OCI-LY3 (cell line): ENCODE data around the gene SPATA6L.

ENCODE experiments used
- H2AFZ ChIP-seq: fragments of 200-600, 300-600 bp; shearing (Covaris generic); 2 replicates; pipeline ENCODE4 v1.6.0; 2014; ENCODE audit warnings: antibody characterized with exemption, low read depth, low read length
- H3K27ac ChIP-seq: fragments of 200-600, 300-600 bp; sonication (generic); 2 replicates; pipeline ENCODE4 v1.5.1; 2014; ENCODE audit warnings: mild to moderate bottlenecking, low read length, moderate library complexity, mixed read lengths
- H3K27me3 ChIP-seq: fragments of 200-600, 300-600 bp; sonication (generic); 2 replicates; pipeline ENCODE4 v1.6.1; 2014; ENCODE audit warnings: low read depth, low read length, mixed read lengths
- H3K36me3 ChIP-seq: fragments of 200-600, 300-600 bp; sonication (generic); replicated peaks from 2 replicates; pipeline ENCODE3; 2014; ENCODE audit warnings: low read depth, low read length, mixed read lengths
- H3K4me1 ChIP-seq: fragments of 300-600, 200-600 bp; sonication (generic); 2 replicates; pipeline ENCODE4 v1.6.1; 2014; ENCODE audit warnings: low read length, mixed read lengths
- H3K4me2 ChIP-seq: fragments of 200-600, 300-600 bp; sonication (generic); 2 replicates; pipeline ENCODE4 v1.6.1; 2014; ENCODE audit warnings: low read length, mixed read lengths
- H3K4me3 ChIP-seq: fragments of 300-600, 200-600 bp; sonication (generic); 2 replicates; pipeline ENCODE4 v1.5.1; 2014; ENCODE audit warnings: antibody characterized with exemption, mild to moderate bottlenecking, low read length, moderate library complexity
- H3K79me2 ChIP-seq: fragments of 300-600, 200-600 bp; shearing (Covaris generic); 2 replicates; pipeline ENCODE4 v1.6.1; 2014; ENCODE audit warnings: mild to moderate bottlenecking, low read length, mixed read lengths
- H3K9ac ChIP-seq: fragments of 300-600, 200-600 bp; shearing (Covaris generic); 2 replicates; pipeline ENCODE4 v1.6.0; 2014; ENCODE audit warnings: mild to moderate bottlenecking, low read length, moderate library complexity
- H3K9me3 ChIP-seq: fragments of 200-600, 300-600 bp; shearing (Covaris generic); 2 replicates; pipeline ENCODE4 v1.6.1; 2014; ENCODE audit warnings: low read length, mixed read lengths; ENCODE audit not compliant: insufficient read depth
- H4K20me1 ChIP-seq: fragments of 200-600, 300-600 bp; sonication (generic); 2 replicates; pipeline ENCODE4 v1.6.1; 2016; ENCODE audit warnings: low read length, mixed read lengths; ENCODE audit not compliant: insufficient read depth
- EZH2phosphoT487 ChIP-seq: fragments of 200-600 bp; shearing (Covaris generic); IDR thresholded peaks from 2 replicates; pipeline ENCODE4 v1.6.1; 2018; ENCODE audit warnings: antibody characterized with exemption, mixed run types, low read depth
- TF ChIP-seq, protein P1 (sequence below): fragments of 200-600, 300-600 bp; sonication (generic); IDR thresholded peaks from 2 replicates; pipeline ENCODE4 v1.5.1; 2014; ENCODE audit warnings: antibody characterized with exemption, low read length, low read depth

Gene SPATA6L

DNA sequence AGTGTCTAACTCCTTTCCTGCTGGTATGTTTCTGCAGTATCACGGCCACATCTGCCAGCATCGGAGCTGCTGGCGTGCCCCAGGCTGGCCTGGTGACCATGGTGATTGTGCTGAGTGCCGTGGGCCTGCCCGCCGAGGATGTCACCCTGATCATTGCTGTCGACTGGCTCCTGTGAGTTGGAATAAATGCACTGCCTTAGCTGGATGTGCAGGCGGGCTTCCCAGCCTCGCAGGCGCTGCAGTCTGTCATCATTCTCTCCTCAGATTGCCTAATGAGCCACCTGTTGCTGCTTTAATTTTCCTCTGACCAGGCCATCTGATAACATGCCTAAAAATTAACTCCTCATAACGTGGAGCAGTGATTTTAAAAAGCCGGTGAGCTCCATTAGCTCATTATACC, 83.3 kb downstream of the SPATA6L start:
- Histone ChIP-seq H3K27ac (no peak overlapping the region), H3K27me3 (no peaks in the 10 kb centered on the region), H3K79me2 (no peaks in the 10 kb centered on the region), H3K4me2 (no peak overlapping the region), H3K9me3 (no peaks in the 10 kb centered on the region), H2AFZ (no peak overlapping the region), H3K4me1 (no peaks in the 10 kb centered on the region), H3K9ac (no peak overlapping the region), H4K20me1 (no peaks in the 10 kb centered on the region), H3K4me3 (no peak overlapping the region), H3K36me3 (no peaks in the 10 kb centered on the region)
- TF ChIP-seq, protein P1, sequence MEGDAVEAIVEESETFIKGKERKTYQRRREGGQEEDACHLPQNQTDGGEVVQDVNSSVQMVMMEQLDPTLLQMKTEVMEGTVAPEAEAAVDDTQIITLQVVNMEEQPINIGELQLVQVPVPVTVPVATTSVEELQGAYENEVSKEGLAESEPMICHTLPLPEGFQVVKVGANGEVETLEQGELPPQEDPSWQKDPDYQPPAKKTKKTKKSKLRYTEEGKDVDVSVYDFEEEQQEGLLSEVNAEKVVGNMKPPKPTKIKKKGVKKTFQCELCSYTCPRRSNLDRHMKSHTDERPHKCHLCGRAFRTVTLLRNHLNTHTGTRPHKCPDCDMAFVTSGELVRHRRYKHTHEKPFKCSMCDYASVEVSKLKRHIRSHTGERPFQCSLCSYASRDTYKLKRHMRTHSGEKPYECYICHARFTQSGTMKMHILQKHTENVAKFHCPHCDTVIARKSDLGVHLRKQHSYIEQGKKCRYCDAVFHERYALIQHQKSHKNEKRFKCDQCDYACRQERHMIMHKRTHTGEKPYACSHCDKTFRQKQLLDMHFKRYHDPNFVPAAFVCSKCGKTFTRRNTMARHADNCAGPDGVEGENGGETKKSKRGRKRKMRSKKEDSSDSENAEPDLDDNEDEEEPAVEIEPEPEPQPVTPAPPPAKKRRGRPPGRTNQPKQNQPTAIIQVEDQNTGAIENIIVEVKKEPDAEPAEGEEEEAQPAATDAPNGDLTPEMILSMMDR: no peak
- no peak for TF ChIP-seq EZH2phosphoT487

DNA sequence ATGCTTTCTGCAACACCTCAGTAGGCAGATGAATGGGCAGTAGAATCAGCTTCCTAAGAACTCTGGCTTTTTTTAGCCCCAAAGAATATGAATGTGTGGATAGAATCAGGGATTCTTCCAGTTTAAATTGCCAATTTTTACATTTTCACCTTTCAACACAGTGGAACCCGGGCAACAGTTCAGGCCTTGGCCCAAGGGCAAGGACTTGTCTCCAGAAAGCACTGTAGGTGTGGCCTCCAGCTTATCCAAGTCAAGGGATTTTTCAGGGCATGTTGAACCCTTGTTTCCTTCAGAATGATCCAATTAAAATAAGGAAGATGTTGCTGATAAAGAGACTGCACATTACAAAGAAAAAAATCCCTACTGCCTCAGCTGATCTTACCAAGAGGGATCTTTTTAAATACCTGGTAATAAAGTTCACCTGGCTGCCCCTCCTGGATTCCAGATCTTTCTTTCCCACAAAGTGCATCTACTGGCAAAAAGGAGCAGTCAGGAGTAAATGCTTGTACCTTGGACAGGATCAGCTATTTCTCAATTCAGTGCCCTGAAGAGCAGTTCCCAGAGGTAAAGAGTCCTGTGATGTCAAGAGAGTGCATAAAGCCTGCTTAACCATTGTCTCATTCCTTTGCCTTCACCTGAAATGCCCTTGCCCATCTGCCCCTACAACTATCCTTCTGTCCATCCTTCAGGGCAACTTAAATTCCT, 84.3 kb downstream of the SPATA6L start:
- Histone ChIP-seq H4K20me1 (no peaks in the 10 kb centered on the region), H3K4me2 (no peak overlapping the region), H3K27me3 (no peaks in the 10 kb centered on the region), H2AFZ (no peak overlapping the region), H3K9me3 (no peaks in the 10 kb centered on the region), H3K27ac (no peak overlapping the region), H3K36me3 (no peaks in the 10 kb centered on the region), H3K79me2 (no peaks in the 10 kb centered on the region), H3K9ac (no peak overlapping the region), H3K4me3 (no peak overlapping the region), H3K4me1 (no peaks in the 10 kb centered on the region)
- TF ChIP-seq, protein P1: no peak
- TF ChIP-seq EZH2phosphoT487: no peak

DNA sequence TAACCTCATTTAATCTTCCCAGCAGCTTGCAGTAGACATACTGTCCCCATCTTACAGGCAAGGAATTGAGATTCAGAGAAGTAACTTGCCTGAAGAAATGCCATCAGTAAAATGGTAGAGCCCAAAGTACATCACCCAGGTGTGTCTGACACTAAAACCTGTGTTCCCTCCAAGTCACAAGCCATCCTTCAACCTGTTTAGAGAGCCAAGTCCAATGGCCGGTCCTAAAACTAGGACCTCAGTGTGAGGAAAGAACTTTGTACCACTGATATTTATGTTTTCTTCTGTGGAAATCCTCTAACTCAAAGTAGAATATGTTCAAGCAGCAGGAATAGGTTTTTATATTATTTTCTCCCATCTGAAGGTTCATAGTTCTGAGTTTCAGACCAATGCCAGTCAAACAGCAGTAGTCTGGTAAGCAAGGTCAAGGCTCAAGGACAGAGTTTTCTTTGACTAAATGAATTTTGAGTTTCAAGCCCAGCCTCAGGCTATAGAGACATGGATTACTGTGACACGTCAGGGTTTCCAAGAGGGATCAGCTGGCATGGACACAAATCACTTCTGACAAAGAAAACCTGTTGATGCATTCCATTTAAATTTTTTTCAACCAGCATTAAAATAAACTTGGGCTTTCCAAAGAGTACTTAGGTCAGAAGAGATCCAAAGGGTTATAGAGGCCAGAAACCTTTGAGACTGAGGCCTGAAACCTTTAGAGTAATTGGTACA, 85.1 kb downstream of the SPATA6L start:
- H3K36me3 ChIP-seq: no peaks in the 10 kb centered on the region
- H3K9ac ChIP-seq: no peak overlapping the region
- no peaks in the 10 kb centered on the region for H3K9me3 ChIP-seq
- no peaks in the 10 kb centered on the region for H4K20me1 ChIP-seq
- H3K4me1 ChIP-seq: no peaks in the 10 kb centered on the region
- no peak overlapping the region for H2AFZ ChIP-seq
- no peak overlapping the region for H3K27ac ChIP-seq
- no peaks in the 10 kb centered on the region for H3K79me2 ChIP-seq
- TF ChIP-seq, protein P1: no peak
- TF ChIP-seq EZH2phosphoT487: no peak
- no peak overlapping the region for H3K4me3 ChIP-seq
- H3K4me2 ChIP-seq: no peak overlapping the region
- H3K27me3 ChIP-seq: peaks cover 1% of the 10 kb centered on the region; the same call in 1 of the 2 replicates

DNA sequence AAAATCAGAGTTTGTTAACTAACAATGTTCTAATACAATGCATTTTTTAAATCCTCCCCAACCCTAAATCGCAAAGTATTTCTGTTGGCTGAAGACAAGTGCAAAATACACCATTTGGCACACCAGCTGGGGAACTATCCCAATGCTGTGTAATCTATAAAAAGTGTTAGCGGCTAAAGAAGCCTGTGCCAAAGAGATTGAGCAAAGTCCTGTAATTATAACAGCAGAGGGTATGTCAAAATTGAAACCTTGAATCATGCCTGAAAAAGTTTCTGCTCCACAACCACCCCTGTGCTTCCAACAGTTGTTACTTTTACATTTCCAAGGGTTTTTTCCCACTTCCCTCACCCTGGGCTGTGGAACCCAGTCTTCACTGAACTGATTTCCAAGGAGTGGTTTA, 87.3 kb downstream of the SPATA6L start:
- Histone ChIP-seq H3K9ac (no peak overlapping the region), H4K20me1 (no peaks in the 10 kb centered on the region), H3K27me3 (peaks cover 3% of the 10 kb centered on the region; the same call in 1 of the 2 replicates), H3K4me3 (no peak overlapping the region), H3K27ac (no peak overlapping the region), H3K4me1 (no peaks in the 10 kb centered on the region), H2AFZ (no peak overlapping the region), H3K79me2 (no peaks in the 10 kb centered on the region), H3K4me2 (no peak overlapping the region), H3K36me3 (no peaks in the 10 kb centered on the region), H3K9me3 (no peaks in the 10 kb centered on the region)
- TF ChIP-seq EZH2phosphoT487: no peak
- TF ChIP-seq, protein P1: no peak
